HEK293T (cell line): ENCODE data around the gene CLECL1.
"Not testable (repeated sequence)": the region's sequence is repeated elsewhere in the genome, so short reads cannot be mapped to it uniquely, and the experiment has no call there.

Source experiments
- CTCF ChIA-PET: fragments of 350-600 bp; formaldehyde crosslinking; extraction: SDS; loops from one replicate; lab custom pipeline; 2021; ENCODE audit warnings: antibody characterized with exemption, inconsistent platforms; lab: Yijun Ruan, JAX
- POLR2A ChIA-PET: fragments of 350-600 bp; formaldehyde crosslinking; extraction: SDS; loops from one replicate; lab custom pipeline; 2020; ENCODE audit warnings: antibody characterized with exemption, inconsistent platforms; lab: Yijun Ruan, JAX
- DNase-seq: peaks from one replicate; pipeline ENCODE4 v3.0.0; 2012; ENCODE audit warnings: mixed read lengths; ENCODE audit errors: extremely low spot score
- ARNT ChIP-seq: fragments of 450-650 bp; IDR thresholded peaks from 2 replicates; pipeline ENCODE4 v1.6.1; 2017; ENCODE audit warnings: mild to moderate bottlenecking
- BHLHE40 ChIP-seq: fragments of 450-650 bp; IDR thresholded peaks from 2 replicates; pipeline ENCODE4 v1.6.1; 2016; ENCODE audit warnings: mild to moderate bottlenecking, moderate library complexity, borderline replicate concordance
- CTBP1 ChIP-seq: fragments of 450-650 bp; IDR thresholded peaks from 2 replicates; pipeline ENCODE4 v1.6.1; 2016; ENCODE audit warnings: borderline replicate concordance
- ELF4 ChIP-seq: fragments of 450-650 bp; IDR thresholded peaks from 2 replicates; pipeline ENCODE4 v1.6.1; 2017; ENCODE audit warnings: antibody characterized with exemption
- FOXA1 ChIP-seq: fragments of 450-650 bp; IDR thresholded peaks from 2 replicates; pipeline ENCODE4 v1.6.1; 2016; ENCODE audit warnings: mild to moderate bottlenecking
- FOXK2 ChIP-seq: fragments of 450-650 bp; IDR thresholded peaks from 2 replicates; pipeline ENCODE4 v1.6.1; 2016; ENCODE audit warnings: mild to moderate bottlenecking
- FOXM1 ChIP-seq: fragments of 450-650 bp; IDR thresholded peaks from 2 replicates; pipeline ENCODE4 v1.6.1; 2017; ENCODE audit warnings: mild to moderate bottlenecking, borderline replicate concordance
- HDGF ChIP-seq: fragments of 450-650 bp; IDR thresholded peaks from 2 replicates; pipeline ENCODE4 v1.6.1; 2017; ENCODE audit warnings: antibody characterized with exemption, borderline replicate concordance
- L3MBTL2 ChIP-seq: fragments of 450-650 bp; conservative IDR thresholded peaks from 2 replicates; pipeline ENCODE4 v1.6.1; 2016; ENCODE audit warnings: mild to moderate bottlenecking
- LEF1 ChIP-seq: fragments of 450-650 bp; IDR thresholded peaks from 2 replicates; pipeline ENCODE4 v1.6.1; 2017; ENCODE audit warnings: mild to moderate bottlenecking, borderline replicate concordance
- NFRKB ChIP-seq: fragments of 450-650 bp; IDR thresholded peaks from 2 replicates; pipeline ENCODE4 v1.6.1; 2016; ENCODE audit warnings: mild to moderate bottlenecking, moderate library complexity
- SP1 ChIP-seq: fragments of 450-650 bp; IDR thresholded peaks from 2 replicates; pipeline ENCODE4 v1.6.1; 2017
- SUZ12 ChIP-seq: fragments of 450-650 bp; IDR thresholded peaks from 2 replicates; pipeline ENCODE4 v1.6.1; 2016; ENCODE audit warnings: mild to moderate bottlenecking
- TARDBP ChIP-seq: fragments of 450-650 bp; IDR thresholded peaks from 2 replicates; pipeline ENCODE4 v1.6.1; 2016
- ZNF384 ChIP-seq: fragments of 450-650 bp; IDR thresholded peaks from 2 replicates; pipeline ENCODE4 v1.6.1; 2016
- TF ChIP-seq, protein P1 (sequence below): fragments of 450-650 bp; IDR thresholded peaks from 2 replicates; pipeline ENCODE4 v1.6.1; 2016

The CLECL1 gene

DNA sequence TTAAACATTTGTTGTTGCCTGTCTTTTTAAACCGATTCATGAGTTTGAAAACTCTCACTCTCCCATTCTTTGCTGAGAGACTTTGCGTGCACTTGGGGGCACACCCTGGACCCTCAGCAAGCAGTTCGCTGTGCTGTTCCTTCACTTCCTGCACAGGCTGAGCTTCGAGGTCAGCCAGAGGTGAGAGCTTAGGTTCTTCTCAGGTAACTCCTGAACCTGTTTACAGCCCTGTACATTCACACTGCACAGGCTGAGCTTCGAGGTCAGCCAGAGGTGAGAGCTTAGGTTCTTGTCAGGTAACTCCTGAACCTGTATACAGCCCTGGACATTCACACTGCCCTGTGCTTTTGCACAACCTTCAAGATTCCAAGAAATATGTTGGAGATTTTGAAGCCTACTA, 9.8 kb upstream of the CLECL1 start:
- no peak for DNase-seq
- ChIA-PET POLR2A (no interaction called here), CTCF (interaction anchor here (0.6 to 1.5 kb wide), 14 partner anchors 8 to 471 kb away, joined by 3 to 6 read pairs (median 3); no protein-coding TSS in a partner anchor)
- TF ChIP-seq SUZ12: no peak
- TF ChIP-seq NFRKB: no peak
- TF ChIP-seq CTBP1: no peak
- TF ChIP-seq ZNF384: no peak
- no peak for TF ChIP-seq BHLHE40
- no peak for TF ChIP-seq L3MBTL2
- TF ChIP-seq TARDBP: no peak
- no peak for TF ChIP-seq FOXK2
- TF ChIP-seq ARNT: no peak
- TF ChIP-seq FOXA1: no peak
- TF ChIP-seq, protein P1, sequence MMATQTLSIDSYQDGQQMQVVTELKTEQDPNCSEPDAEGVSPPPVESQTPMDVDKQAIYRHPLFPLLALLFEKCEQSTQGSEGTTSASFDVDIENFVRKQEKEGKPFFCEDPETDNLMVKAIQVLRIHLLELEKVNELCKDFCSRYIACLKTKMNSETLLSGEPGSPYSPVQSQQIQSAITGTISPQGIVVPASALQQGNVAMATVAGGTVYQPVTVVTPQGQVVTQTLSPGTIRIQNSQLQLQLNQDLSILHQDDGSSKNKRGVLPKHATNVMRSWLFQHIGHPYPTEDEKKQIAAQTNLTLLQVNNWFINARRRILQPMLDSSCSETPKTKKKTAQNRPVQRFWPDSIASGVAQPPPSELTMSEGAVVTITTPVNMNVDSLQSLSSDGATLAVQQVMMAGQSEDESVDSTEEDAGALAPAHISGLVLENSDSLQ: no peak
- no peak for TF ChIP-seq ELF4
- no peak for TF ChIP-seq SP1
- TF ChIP-seq LEF1: no peak
- no peak for TF ChIP-seq FOXM1
- TF ChIP-seq HDGF: no peak

DNA sequence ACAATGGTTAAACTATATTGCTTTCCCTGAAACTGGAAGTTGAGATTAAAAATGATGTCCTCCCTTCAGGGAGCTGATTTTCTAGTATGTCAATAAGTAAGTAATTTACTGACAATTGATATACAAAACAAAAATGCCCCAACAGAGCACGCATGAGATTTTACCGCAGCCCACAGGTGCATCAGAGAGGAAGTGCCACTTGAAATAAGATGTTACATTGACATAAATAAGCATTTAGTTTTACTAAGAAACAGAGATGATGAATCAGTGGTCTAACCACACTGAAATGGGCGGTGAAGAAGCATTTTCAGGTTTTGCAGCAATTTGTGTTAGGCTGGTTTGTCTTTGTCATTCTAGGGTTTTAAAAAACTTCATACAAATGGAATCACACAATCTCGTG, 8.8 kb upstream of the CLECL1 start:
- POLR2A ChIA-PET: no interaction called here
- TF ChIP-seq HDGF: no peak
- no peak for DNase-seq
- CTCF ChIA-PET: interaction anchor here (1.0 kb wide), 1 partner anchor 9 kb away, joined by 3 read pairs; no protein-coding TSS in a partner anchor

DNA sequence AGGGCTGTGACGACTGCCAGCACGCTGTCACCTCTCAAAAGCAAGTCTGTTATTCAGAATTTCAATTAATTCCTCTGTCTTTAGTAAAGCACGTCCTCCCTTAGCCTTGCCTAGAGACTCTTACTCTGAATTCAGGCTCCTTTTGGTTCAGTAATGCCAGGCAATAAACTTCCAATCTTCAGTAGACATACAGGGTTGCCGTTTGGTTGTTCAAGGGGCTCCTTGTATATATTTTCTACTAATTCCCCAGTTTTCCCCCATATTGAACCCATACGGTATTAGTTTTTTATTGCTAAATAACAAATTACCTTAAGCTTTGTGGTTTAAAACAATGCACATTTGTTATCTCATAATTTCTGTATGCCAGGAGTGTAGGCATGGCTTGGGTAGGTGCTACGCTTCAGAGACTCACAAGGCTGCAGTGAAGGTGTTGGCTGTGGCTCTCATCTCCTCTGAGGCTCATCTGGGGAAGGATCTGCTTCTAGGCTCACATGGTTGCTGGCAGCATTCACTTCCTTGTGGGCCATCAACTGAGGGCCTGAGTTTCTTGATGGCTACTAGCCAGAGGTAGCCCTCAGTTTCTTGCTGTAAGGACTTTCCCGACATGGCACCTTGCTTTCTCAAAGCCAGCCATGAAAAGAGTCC, 7.3 kb upstream of the CLECL1 start:
- ChIA-PET POLR2A (no interaction called here), CTCF (no interaction called here)

DNA sequence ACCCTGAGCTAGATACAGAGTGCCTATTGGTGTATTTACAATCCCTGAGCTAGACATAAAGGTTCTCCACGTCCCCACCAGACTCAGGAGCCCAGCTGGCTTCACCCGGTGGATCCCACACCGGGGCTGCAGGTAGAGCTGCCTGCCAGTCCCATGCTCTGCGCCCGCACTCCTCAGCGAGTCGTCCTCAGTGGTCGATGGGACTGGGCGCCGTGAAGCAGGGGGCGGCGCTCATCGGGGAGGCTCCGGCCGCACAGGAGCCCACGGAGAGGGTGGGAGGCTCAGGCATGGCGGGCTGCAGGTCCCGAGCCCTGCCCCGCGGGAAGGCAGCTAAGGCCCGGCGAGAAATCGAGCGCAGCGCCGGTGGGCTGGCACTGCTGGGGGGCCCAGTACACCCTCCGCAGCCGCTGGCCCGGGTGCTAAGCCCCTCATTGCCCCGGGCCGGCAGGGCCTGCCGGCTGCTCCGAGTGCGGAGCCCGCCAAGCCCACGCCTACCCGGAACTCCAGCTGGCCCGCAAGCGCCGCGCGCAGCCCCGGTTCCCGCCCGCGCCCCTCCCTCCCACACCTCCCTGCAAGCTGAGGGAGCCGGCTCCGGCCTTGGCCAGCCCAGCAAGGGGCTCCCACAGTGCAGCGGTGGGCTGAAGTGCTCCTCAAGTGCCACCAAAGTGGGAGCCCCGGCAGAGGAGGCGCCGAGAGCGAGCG, 6.7 kb upstream of the CLECL1 start:
- POLR2A ChIA-PET, CTCF ChIA-PET, DNase-seq: not testable (repeated sequence)

More for the DNA sequence above, 7.3 kb upstream of the CLECL1 start:
- TF ChIP-seq SP1: no peak
- no peak for TF ChIP-seq ARNT
- TF ChIP-seq FOXM1: no peak
- TF ChIP-seq HDGF: no peak
- TF ChIP-seq L3MBTL2: no peak
- no peak for TF ChIP-seq SUZ12
- TF ChIP-seq ZNF384: no peak
- no peak for DNase-seq

DNA sequence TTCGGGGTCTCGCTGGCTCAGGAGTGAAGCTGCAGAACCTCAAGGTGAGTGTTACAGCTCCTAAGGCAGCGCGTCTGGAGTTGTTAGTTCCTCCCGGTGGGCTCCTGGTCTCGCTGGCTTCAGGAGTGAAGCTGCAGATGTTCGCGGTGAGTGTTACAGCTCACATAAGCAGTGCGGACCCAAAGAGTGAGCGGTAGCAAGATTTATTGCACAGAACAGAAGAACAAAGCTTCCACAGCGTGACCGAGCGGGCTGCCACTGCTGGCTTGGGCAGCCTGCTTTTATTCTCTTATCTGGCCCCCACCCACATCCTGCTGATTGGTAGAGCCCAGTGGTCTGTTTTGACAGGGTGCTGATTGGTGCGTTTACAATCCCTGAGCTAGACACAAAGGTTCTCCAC, 6.0 kb upstream of the CLECL1 start:
- CTCF ChIA-PET, POLR2A ChIA-PET, DNase-seq: not testable (repeated sequence)

DNA sequence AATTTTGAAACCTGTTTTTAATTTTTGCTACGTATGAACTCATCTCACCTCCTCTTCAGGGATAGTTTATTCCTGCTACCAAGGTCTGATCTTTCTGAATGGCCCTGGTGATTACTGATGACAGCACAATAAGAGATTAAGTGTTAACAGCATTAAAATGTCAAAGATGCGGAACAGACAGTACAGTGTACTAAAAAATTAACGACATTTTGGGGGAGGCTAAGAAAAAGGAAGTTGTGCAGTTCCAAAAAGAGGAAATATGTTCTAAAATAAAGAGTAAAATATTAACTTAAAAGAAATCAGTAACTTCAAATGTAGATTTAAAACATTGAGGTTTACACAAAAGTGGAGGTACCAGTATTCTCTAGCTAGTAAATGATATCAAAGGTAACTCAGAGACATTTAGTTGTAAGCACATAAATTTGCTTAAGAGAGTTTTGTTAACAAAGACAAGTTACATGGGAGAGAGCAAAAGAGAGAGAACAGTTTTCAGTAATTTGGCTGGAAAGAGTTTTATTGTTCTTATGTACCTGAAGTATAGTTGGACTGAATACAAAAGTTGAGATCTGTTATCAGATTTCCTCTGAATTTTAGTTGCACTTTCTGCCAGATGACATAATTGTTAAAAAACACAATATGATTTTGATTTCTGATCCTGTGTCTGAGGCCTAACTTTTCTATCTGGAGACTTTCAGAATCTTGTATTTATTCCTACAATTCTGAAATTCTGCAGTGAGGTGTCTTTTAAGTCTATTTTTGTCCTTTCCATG, 4.2 kb upstream of the CLECL1 start:
- TF ChIP-seq LEF1: no peak
- TF ChIP-seq L3MBTL2: no peak
- TF ChIP-seq FOXA1: no peak
- TF ChIP-seq FOXK2: no peak
- TF ChIP-seq, protein P1: no peak
- no peak for TF ChIP-seq HDGF
- ChIA-PET POLR2A (no interaction called here), CTCF (interaction anchor here (0.6 kb wide), 1 partner anchor 1085 kb away, joined by 3 read pairs; no protein-coding TSS in a partner anchor)
- no peak for DNase-seq

DNA sequence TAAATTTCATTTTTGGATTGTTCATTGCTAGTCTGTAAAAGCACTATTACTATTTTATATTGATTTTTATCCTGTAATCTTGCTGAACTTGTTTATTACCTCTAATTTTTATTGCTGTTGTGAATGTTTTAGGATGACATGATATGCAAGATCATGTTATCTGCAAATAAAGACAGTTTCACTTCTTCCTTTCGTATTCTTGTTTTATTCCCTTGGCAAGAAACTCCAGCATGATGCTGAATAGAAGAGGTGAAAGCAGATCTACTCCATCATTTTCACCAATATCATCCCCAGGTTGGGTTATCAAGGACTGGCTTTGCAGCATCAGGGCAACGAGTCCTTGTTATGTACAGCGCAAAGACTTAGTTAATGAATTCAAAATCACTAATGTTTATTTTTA, 2.7 kb upstream of the CLECL1 start:
- ChIA-PET POLR2A (no interaction called here), CTCF (no interaction called here)
- DNase-seq: no peak
- TF ChIP-seq FOXK2 (no peak), CTBP1 (no peak), ELF4 (no peak), SP1 (no peak), ARNT (no peak), TARDBP (no peak), ZNF384 (no peak), NFRKB (no peak), FOXA1 (no peak), SUZ12 (no peak), BHLHE40 (no peak)
